EH (cell line): Measurements from ENCODE around the gene PPP6R1.

Source experiments
- DNase-seq: peaks from one replicate; pipeline ENCODE4 v3.0.0-alpha.2; 2015; ENCODE audit warnings: low read depth

Gene PPP6R1

DNA sequence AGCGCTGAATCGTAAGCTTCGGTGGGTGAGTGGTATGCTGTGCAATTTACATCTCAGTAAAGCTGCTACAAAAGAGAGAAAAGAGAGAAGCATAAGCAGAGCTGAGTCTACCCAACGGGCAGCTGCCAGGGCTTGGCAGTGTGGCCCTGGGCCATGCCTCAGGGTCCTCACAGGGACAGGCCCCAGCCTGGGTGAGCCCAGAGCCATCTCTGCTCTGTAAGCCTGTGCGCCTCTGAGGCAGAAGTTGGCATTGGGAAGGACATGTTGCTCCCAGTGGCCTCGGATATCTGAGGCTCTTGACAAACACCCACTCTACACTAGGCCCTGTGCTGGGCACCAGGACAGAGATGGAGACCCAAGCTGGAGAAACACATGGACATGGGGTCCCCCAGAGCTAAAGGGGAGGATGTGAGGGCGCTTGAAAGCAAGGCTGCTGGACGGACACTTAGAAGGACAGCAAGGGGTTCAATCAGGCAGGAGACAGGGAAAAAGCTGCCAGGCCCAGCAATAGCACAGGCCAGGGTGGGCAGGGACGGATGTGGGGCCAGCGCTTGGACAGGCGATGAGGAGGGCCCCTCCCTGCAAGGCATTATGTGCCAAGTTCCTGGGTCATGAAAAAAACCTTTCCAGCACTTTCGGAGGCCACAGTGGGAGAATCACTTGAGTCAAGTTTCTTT is 14.7 kb downstream of the PPP6R1 start:
- DNase-seq = no peak

DNA sequence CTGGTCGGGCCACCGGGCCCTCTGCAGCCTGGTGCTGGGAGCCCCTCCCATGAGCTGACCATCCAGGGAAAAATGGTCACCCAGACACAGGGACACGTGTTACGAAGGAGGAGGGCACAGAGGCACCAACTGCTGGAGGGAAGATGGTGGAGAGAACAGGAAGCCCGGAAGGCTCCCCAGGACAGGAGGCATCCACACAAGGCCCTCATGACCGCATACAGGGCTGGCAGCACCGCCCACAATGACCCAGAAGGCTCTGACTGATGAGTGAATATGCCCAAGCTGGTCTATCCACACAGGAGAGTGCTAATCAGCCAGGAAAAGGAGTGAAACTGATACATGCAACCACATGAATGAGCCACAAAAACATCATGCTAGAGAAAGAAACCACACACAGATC is 16.3 kb downstream of the PPP6R1 start:
- no peak for DNase-seq

DNA sequence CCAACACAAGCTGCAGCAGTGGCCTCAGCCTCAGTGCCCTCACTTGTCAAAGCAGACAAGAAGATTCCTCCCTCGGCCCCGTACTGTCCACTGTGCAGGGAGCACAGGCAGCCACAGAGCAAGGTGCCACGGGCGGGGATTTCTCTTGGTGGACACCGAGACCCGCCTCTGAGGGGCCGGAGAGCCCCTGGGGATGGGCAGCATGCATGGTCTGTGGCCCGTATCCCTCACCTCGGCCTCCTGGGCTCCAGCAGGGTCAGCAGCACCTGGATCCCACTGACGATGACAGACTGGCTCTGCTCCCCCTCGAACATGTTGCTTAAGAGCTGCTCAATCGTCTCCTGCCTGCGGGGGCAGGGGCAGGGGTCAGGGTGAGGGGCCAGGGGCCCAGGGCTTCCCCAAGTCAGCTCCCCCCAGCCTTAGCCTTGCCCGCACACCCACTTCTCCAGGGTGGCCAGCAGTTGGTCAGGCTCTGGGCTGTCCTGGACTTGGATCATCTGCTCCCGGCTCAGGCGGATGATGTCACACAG is 16.8 kb downstream of the PPP6R1 start:
- no peak for DNase-seq

DNA sequence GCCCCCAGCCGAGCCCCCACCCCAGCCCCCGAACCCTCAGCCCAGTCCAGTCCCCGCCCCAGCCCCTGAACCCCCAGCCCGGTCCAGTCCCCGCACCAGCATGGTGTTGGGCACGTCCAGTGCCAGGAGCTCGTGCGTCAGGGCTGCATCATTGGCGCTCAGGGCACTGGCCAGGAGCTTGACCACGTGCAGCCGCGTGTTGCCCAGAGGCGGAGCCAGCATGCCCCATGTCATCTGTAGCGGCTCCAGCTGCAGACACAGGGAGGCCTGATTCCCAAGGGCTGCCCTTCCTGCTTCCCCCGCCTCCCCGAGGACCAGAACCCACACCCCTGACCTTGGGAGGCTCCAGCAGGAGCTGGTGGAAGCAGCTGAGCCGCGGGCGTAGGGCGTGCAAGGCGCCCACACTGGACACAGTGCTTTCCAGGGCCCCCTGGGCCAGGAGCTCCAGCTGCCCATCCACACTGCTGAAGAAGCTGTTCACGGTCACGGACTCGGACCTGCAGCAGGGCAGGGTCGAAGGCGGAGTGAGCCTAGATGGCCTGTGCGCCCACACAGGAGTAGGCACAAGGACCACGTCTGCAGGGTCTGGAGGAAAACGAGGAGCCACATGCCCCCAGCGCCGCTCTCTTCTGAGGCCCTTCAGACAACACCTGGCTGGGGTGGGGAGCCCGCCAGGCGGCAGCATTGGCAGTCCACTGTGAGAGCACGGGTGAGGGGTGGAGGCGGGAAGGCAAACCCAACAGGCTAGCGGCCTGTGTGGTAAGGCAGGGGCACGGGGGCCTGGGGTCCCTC is 17.5 kb downstream of the PPP6R1 start:
- no peak for DNase-seq

DNA sequence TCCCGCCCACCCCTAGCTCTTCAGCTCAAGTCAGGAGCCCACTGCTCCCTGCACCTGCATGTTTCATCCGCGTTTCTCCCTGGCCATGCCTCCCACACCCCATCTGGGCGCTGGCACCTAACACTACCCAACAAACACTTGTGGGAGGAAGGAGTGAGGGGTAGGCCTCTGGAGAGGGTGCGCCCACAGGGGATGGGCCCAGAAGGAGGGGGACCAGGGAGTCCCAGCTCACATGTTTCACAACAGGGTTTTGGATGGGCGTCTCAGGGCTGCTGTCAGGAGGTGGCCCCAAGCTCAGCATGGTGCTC is 18.1 kb downstream of the PPP6R1 start:
- no peak for DNase-seq

DNA sequence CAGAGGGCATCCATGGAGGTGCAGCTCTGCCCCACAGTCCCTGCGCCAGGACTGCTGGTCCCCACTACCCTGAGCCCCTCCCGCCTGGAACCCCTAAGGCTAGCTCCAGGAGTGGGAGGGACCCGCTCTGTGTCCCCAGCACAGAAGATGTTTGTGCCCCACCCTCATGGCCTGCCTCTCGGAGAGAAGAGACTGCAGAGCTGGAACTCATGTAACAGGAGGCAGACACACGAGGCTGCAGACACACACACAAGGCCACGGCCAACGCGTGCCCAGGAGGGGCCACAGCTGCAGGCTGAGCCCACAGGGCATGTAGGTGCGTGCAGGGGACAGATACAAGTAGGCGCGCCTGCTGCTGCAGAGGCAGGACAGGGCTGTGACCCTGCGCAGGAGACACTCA is 19.8 kb downstream of the PPP6R1 start:
- DNase-seq = no peak

DNA sequence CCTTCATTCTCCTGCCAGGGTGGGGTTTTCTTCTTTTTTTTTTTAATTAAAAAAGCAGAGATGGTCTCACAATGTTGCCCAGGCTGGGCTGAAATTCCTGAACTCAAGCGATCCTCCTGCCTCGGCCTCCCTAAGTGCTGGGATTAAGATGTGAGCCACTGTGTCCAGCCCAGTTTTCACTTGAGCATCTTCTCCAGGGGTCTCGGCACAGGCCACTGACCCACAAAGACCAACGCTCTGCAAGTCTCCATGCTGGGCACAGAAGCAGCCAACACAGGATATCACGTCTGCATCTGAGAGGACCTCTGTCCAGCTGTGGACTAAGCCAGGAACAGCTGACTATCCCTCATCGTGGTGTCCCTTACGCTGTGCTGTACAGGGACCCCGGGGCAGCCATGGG is 20.8 kb downstream of the PPP6R1 start:
- no peak for DNase-seq

DNA sequence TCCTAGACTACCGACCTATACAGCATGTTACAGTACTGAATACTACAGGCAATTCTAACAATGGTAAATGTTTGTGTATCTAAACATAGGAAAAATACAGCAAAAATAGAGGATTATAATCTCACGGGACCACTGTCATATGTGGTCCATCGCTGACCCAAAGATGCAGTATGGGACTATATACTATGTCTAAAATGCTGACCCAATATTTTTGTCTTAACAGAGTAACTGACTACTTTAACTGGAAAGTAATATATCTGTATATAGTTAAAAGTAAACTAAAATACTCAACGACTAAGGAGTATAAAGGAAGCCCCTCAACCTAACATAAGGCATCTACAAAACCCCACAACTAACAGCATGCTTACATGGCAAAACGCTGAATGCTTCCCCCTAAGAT is 25.8 kb downstream of the PPP6R1 start:
- DNase-seq = no peak

DNA sequence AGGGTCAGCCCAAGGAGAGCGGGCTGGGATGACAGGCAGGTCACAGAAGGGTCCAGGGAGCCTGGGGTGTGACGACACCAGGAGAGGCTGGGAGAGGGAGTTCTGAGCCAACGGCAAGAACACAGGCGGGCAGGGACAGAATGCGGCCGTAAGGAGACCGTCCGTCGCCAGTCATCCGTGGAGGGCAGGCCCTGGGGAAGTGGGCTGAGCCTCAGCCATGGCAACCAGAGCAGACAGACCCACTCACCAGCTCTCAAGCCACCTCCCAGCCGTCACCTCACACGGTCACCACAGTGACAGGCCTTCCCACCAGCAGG is 26.6 kb downstream of the PPP6R1 start:
- no peak for DNase-seq

DNA sequence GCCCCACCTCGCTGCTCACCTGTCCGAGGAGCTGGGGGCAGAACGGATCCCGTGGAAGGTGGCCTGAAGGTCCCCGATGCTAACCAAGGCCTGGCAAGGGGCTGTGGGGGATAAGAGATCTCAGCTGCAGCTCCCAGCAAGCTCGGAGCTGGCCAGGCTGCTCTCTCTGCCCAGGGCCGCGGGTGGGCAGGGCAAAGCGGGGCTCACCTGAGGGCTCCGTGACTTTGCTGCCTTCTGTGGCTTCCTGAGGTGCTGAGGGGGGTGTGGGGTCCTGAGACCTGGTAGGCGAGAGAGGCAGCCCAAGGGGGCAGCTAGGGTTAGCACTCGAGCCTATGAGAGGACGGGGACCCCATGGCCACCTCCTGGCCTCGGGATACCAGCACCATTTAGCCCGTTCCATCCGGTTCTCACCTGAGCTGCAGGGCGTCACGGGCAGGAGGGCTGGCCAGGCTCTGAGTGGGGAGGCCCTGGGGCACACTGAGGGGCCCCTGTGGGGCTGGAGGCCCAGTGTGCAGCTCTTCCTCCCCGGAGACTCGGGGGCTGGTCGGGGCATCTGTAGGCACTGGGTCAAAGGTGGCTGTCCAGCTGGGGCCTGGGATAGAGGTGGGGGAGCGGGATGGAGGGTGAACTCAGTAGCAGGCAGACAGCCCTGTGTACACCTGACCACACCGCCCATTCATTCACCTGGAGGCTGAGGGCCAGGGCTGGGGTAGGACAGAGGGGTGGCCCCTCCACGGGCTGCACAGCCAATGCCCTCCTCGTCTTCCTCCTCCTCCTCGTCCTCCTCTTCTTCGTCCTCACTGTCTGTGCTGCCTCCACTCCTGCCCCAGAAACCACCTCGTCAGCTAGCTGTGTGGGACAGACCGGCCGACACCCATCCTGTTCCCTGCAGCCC is 27.2 kb downstream of the PPP6R1 start:
- no peak for DNase-seq

DNA sequence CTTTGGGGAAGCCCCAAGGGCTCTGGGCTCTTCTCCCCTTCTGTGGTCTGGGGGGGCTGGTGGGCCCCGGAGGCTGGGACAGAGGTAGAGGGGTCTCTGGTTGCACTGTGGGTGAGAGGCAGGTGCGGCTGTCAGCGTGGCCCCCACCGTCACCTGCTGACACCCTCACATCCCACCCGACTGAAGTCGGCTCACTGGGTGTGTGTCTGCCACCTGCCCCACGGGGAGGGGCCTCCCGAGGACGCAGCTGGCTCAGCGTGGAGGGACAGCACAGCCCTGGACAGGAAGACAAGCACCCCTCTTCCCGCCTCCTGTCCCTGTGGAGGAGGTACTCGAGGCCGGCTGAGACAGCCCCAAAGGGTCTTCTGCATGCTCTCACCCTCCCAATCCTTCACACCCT is 28.0 kb downstream of the PPP6R1 start:
- no peak for DNase-seq

DNA sequence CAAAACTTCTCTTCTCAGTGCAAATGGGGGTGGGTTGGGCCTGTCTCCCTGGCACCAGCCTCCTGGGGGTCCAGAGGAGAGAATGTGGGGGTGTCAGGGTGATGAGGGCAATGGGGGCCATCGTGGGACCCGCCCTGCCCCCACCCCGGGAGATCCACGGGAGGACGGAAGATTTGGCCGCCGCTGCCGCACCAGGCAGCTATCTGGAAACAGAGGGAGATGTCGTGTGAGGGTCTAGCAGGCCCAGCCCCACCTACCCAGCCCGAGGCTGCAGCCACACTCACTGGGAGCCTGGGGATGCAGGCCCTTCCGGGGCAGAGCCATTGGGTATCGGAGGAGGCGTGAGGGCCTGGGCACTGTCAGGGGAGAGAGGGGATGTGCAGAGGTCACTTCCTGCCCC is 28.5 kb downstream of the PPP6R1 start:
- DNase-seq = no peak

DNA sequence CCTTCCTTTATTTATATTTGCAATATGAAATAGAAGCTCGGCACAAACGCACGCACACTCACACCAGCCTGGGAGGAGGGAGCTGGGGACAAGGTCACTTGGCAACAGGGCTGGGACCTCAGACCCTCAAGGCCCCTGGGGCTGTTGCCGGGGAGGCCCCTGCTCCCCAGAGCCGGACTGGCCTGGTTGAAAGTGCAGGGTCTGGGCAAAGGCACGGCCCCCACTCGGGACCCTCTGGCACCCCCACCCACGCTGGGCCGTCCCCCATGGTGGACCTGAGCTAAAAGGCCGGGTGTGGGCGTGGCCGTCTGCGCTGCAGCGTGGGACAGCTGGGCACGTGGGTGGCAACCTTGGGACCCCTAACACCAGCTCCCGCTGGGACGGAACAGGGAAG is 29.0 kb downstream of the PPP6R1 start:
- no peak for DNase-seq

DNA sequence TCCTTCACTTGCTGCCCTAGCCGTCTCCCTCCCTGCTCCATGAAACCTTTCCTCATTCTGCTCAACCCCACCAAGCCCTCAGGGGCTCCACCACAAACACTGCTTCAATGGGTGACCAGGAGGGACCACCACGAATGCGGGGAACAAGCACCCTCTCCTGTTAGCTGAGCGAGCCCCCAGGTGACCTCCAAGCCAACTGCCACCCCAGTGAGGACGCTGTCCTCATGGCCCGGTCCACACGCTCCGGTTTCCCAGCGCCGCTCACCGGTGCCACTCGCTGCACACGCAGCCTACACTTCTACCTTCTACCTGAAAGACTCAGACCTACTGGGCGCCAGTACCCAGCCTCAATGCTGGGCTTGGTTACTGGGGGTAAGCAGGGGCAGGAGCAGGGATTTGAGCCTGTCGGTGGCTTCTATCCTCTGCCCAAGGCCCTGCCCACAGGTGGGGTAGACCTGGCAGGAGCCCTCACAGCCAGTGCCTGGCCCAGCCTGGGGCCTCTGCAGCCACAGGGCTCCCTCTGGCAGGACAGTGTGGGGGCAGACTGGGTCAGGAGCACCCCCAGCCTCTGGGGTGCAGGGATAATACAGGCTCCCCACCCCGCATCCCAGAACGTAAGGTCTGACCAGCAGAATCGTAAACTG is 29.6 kb downstream of the PPP6R1 start:
- DNase-seq = no peak

DNA sequence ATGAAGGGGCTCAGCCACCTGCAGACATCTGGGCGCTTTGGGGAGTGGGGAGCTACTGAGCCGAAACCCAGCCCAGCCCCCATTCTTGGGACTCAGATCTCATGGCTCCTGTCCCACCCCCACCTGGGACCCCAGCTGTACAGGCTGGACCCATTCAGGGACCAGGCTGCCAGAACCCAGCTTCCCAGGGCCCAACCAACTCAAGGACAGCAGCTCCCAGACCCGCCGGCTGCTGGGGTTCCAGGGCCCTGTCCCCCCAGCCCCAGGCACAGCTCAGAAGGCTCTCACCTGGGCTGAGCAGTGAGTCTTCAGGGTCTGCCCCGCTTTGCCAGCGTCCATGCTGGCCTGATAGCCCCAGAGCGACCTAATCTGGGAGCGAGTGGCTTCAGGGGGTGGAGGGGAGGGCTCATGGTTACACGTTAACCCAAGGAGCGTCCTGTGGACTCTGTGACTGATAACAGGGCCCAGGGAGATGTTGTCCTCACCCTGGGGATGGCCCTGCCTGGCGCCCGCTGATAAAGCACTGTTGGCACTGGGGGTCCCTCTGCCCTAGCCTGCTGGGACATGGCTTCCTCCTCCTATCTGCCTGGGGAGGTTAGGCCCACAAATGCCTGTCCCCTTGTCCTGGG is 30.3 kb downstream of the PPP6R1 start, which contains the start of gene TMEM86B:
Gene TMEM86B, minus strand, starts transcription at position 361 of the 629 bp plus-strand sequence. Its CDS starts 22 bp downstream, at position 339.
- DNase-seq = no peak

DNA sequence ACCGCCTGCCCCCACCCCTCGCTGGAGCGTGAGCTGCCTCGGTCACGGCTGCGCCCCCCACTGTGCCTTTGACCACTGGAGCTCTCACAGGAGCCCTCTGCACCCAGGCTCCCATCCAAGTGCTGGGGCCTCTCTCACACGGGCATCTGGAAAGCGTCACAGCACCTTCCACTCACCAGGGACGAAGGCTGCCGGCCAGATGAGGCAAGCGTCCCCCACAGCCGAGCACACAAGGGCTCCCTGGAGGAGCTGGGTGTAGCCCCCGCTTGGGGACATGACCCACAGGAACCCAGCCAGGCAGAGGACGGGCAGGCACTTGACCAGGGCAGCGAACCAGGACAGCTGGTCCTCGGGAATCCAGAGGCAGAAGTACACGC is 30.8 kb downstream of the PPP6R1 start:
- no peak for DNase-seq

DNA sequence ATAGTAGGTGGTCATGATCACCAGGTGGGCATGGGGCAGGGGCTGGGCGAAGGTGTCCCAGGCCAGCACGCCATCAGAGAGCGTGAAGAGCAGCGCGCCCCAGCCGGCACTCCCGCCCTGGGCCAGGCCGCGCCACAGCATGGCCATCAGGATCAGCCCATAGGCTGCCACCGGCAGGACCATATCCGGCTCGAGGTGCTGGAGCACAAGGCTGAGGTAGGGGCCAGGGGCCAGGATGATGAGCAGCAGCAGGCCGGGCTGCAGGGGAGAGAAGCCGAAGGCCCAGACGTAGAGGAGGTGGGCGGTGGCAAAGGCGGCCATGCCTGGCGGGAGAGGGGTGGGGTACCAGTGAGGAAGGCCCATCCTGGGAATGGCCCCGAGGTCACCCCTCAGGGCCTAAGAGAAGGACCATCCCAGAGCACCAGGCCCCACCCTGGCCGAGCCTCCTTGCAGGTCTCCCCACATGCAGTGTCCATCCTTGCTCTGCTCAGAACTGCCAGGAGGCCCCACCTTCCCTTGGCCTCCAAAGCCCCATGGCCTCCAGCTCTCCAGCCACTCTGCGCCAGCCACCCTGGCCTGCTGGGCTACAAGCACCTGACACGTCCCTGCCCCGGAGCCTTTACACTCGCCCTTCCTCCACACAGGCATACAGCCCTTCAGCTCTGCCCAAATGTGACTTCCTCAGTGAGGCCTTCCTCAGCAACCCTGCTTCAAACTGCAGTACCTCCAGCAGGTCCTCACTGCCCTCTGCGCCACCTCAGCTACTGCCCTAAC is 31.4 kb downstream of the PPP6R1 start:
- no peak for DNase-seq

DNA sequence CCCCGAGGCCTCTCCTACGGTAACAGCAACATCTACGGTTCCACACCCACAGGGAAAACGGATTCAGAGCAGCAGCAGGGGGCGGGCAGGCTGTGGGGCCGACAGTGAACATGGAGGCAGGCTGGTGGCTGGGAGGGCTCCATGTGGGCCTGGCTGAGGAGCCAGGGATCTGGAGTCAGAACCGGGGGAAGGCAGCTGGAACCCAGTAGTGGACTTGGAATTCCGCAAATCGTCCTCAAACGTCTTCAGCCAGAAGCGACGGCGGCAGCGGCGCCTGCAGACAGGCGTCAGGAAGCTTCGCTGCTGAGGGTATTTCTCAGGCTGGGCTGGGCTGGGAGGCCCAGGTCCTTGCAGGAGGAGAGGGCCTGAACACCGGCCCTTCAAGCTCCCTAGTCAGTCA is 32.0 kb downstream of the PPP6R1 start:
- DNase-seq = no peak

DNA sequence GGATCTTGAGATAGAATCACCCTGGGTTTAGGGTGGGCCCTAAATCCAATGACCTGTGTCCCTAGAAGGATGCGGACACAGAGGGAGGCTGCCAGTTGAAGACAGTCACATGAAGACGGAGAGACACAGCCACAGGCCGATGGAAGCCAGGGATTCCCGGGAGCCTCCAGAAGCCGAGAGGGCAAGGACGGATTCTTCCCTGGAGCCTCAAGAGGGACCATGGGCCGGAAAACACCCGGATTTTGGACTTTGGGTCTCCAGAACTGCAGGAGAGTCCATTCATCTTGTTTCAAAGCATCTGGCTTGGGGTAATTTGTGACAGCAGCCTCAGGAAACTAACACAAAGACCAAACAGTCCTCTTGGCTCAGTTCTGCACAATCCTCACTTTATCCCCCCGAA is 32.5 kb downstream of the PPP6R1 start:
- DNase-seq = no peak

DNA sequence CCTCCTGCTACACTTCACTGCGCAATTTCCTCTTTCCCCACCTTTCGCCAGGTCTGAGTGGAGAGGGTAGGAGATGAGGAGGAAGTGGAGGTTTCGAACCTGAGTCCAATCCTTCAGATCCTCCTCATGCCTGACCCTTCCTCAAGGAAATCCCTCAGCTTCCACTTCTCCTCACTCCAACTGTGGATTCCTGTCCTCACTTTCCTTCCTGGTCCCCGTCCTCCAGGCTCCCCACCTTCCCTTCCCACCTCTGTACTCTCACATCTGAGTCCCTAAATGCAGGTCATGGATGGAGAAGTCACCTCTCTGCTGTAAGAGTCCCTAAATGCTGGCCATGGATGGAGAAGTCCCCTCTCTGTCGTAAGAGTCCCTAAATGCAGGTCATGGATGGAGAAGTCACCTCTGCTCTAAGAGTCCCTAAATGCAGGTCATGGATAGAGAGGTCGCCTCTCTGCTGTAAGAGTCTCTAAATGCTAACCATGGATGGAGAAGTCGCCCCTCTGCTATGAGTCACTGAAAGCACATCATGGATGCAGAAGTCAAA is 33.3 kb downstream of the PPP6R1 start:
- no peak for DNase-seq
